Thyroid gland (tissue), 4 donors: Measurements from ENCODE around the gene CNTNAP5. TPM values are rescaled to one million over a fixed set of nuclear protein-coding genes. Genes with fewer than 3 reads are reported as not detected.

Experiments used
- DNase-seq, 2 donors: peaks; one replicate each; pipeline ENCODE4 v3.0.0-alpha.2; 2019
- H3K27ac ChIP-seq, 3 donors: fragments of 200-600 bp; sonication (generic); 1 replicate in 2 of 3; 2 replicates in 1 of 3; pipeline ENCODE4 v1.5.1; 2016 to 2019; ENCODE audit warnings: mild to moderate bottlenecking in 1 of 3, moderate library complexity in 1 of 3
- H3K27me3 ChIP-seq: fragments of 200-600 bp; sonication (generic); one replicate; pipeline ENCODE4 v1.5.1; 2019
- H3K36me3 ChIP-seq, 2 donors: fragments of 200-600 bp; sonication (generic); one replicate each; pipeline ENCODE4 v1.5.1; 2016 to 2019
- H3K4me1 ChIP-seq, 2 donors: fragments of 200-600 bp; sonication (generic); one replicate each; pipeline ENCODE4 v1.5.1; 2017 to 2019
- H3K4me3 ChIP-seq, 3 donors: fragments of 200-600 bp; sonication (generic); replicated peaks in 1 of 3; 1 replicate in 2 of 3; 2 replicates in 1 of 3; pipeline ENCODE4 v1.5.1; 2016; ENCODE audit warnings: mild to moderate bottlenecking in 1 of 3
- H3K9me3 ChIP-seq: fragments of 200-600 bp; sonication (generic); one replicate; pipeline ENCODE4 v1.5.1; 2017
- POLR2A ChIP-seq, 2 donors: fragments of 450-650 bp; IDR thresholded peaks; one replicate each; pipeline ENCODE4 v1.6.1; 2017; ENCODE audit warnings: antibody characterized with exemption in 2 of 2, mild to moderate bottlenecking in 2 of 2, moderate library complexity in 1 of 2
- WGBS, 2 donors: methylation state at CpG; one replicate each; pipeline ENCODE4 v1.1.5; 2017; 5-methylcytosine and 5-hydroxymethylcytosine counted together
- intact Hi-C: fragments of 100-400 bp; cut with DNase I; formaldehyde crosslinking; loops from one replicate; pipeline ENCODE4 v1.15.1; 2023
- total RNA-seq, 4 donors: library from RNA; depleted of rRNA; stranded (reverse); fragments of >200 nt; gene quantifications; one replicate each; pipeline ENCODE4 v1.2.3, GENCODE V29; 2016
- TF ChIP-seq, protein P1 (sequence below), 6 experiments: fragments of 200-600 bp in 3 of 6; fragments of 450-650 bp in 3 of 6; sonication (generic) in 3 of 6; IDR thresholded peaks; one replicate each; pipeline ENCODE4 v1.5.1; 2016 to 2019; ENCODE audit warnings: antibody characterized with exemption in 6 of 6, mild to moderate bottlenecking in 2 of 6, inconsistent platforms in 1 of 6, moderate library complexity in 1 of 6

CNTNAP5 gene
- total RNA-seq, 4 donors from 2014 or later = not detected

DNA sequence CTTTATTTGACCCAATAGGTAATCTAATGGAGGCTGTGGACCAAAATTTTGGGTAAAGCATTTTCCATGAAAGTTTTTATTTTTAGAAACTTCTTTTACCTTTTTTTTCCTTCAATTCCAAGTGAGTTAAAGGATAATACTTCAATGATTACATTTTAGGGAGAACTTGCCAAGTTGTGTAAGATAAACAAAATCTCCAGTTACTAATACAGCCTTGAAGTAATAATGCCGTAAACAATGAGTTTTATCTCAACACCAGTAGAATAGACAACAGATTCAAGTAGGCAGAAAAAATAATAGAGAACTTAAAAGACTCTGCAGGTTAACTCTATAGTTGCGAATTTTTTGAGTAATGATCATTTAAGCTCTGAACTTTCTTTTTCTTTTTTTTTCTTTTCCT, 807.4 kb downstream of the CNTNAP5 start:
- no peaks in the 10 kb centered on the region for H3K27me3 ChIP-seq
- H3K9me3 ChIP-seq = no peaks in the 10 kb centered on the region
- 55 to 73% methylated on average over 2 of the region's 2 CpGs for WGBS, 2 donors
- intact Hi-C loops = no loop called here
- H3K4me1 ChIP-seq = no peaks in the 10 kb centered on the region
- H3K27ac ChIP-seq = no peak overlapping the region
- H3K36me3 ChIP-seq = no peaks in the 10 kb centered on the region
- no peak for TF ChIP-seq POLR2A (IDR thresholded peaks at IDR 0.05)
- TF ChIP-seq, protein P1, sequence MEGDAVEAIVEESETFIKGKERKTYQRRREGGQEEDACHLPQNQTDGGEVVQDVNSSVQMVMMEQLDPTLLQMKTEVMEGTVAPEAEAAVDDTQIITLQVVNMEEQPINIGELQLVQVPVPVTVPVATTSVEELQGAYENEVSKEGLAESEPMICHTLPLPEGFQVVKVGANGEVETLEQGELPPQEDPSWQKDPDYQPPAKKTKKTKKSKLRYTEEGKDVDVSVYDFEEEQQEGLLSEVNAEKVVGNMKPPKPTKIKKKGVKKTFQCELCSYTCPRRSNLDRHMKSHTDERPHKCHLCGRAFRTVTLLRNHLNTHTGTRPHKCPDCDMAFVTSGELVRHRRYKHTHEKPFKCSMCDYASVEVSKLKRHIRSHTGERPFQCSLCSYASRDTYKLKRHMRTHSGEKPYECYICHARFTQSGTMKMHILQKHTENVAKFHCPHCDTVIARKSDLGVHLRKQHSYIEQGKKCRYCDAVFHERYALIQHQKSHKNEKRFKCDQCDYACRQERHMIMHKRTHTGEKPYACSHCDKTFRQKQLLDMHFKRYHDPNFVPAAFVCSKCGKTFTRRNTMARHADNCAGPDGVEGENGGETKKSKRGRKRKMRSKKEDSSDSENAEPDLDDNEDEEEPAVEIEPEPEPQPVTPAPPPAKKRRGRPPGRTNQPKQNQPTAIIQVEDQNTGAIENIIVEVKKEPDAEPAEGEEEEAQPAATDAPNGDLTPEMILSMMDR (IDR thresholded peaks at IDR 0.05) = no peak
- H3K4me3 ChIP-seq = no peak overlapping the region
- no peak for DNase-seq

DNA sequence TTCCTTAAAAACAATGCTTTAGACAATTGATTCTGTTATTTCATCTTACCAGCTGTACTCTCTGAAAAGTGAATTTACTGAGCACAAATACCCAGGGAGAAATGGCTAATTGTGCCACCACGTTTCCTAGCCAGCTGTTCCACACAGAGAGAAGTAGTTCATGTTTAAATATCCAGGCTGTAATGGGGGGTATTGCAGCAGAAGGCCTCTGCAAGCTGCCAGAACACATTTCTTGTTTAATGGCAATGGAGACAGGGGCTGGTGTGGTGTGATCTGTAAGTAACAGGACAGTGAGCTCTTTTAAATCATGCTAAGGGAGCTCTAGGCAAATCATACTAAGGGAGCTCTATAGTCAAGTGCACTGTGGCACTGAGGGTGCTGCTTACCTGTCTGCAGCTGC, 809.2 kb downstream of the CNTNAP5 start:
- WGBS, 2 donors = 40 to 63% methylated on average over 1 of the region's 1 CpG
- H3K27ac ChIP-seq = no peak overlapping the region
- H3K9me3 ChIP-seq = no peaks in the 10 kb centered on the region
- no peak overlapping the region for H3K4me3 ChIP-seq
- no peak for DNase-seq
- no peaks in the 10 kb centered on the region for H3K36me3 ChIP-seq
- intact Hi-C loops = no loop called here
- no peaks in the 10 kb centered on the region for H3K4me1 ChIP-seq
- TF ChIP-seq, protein P1 (IDR thresholded peaks at IDR 0.05) = no peak
- TF ChIP-seq POLR2A (IDR thresholded peaks at IDR 0.05) = no peak
- H3K27me3 ChIP-seq = no peaks in the 10 kb centered on the region

DNA sequence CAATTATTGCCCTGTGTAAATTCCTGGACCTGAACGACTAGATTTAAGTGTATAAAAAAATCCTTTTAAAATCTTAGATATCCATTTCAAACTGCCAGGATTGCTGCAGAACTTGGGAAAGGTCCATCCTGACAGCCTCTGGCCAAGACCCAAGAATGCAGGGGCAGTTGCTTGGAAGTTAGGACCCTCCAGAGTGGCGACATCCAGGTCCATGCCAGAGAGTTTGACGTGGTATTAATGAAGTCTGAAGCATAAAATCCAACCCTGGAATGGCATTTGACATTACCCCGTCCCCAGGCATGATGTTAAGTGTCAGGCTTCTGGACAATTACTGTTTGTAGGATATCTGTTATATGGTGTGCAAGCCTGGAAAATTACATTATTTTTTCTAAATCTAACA, 810.2 kb downstream of the CNTNAP5 start:
- 56 to 77% methylated on average over 4 of the region's 4 CpGs for WGBS, 2 donors
- Histone ChIP-seq H3K4me1 (no peaks in the 10 kb centered on the region), H3K9me3 (no peaks in the 10 kb centered on the region), H3K4me3 (no peak overlapping the region), H3K27ac (no peak overlapping the region), H3K27me3 (no peaks in the 10 kb centered on the region), H3K36me3 (no peaks in the 10 kb centered on the region)
- intact Hi-C loops = no loop called here
- TF ChIP-seq, protein P1 (IDR thresholded peaks at IDR 0.05) = no peak
- no peak for TF ChIP-seq POLR2A (IDR thresholded peaks at IDR 0.05)
- DNase-seq = no peak

DNA sequence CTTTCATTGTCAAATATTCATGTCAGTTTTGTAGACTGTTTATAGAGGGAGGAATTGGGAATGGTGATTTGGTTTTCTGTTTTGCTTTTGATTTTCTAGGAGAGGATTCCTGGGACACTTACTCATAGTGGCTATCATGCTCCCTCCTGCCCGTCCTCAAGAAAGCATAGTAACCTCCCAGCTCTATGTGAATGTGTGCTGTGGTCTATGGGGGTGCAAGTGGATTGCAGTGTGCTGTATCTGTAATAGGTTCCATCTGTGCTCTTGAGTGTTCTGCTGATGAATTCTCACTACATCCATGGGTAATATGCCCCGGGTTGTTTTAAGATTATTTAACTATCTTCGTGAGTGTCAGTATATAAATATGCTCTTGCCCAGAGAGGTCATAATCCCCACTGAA, 811.3 kb downstream of the CNTNAP5 start:
- WGBS, 2 donors = 55 to 65% methylated on average over 3 of the region's 3 CpGs
- intact Hi-C loops = no loop called here
- Histone ChIP-seq H3K36me3 (no peaks in the 10 kb centered on the region), H3K27ac (no peak overlapping the region), H3K4me3 (no peak overlapping the region), H3K4me1 (no peaks in the 10 kb centered on the region), H3K9me3 (no peaks in the 10 kb centered on the region), H3K27me3 (no peaks in the 10 kb centered on the region)
- TF ChIP-seq POLR2A (IDR thresholded peaks at IDR 0.05) = no peak
- TF ChIP-seq, protein P1 (IDR thresholded peaks at IDR 0.05) = no peak
- DNase-seq = no peak

DNA sequence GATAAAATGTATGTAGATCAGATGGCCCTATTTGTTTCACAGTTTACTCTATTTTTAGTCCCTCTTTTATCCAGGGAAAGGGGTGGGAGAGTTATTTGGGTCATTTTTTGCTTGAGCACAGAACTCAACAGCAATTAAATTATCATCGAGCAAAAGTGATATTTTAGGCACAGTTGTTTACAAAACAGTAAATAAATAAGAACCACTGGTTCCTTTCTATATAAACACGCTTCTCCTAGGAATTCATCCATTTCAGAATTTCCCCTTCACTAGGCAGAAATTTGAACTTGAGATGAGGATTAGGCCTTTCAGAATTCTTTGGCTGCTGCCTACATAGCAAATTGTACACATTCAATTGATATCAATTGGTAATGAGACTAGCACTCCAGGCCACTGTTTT, 812.4 kb downstream of the CNTNAP5 start:
- TF ChIP-seq, protein P1 (IDR thresholded peaks at IDR 0.05) = no peak
- TF ChIP-seq POLR2A (IDR thresholded peaks at IDR 0.05) = no peak
- intact Hi-C loops = no loop called here
- no peaks in the 10 kb centered on the region for H3K27me3 ChIP-seq
- H3K27ac ChIP-seq = no peak overlapping the region
- no peaks in the 10 kb centered on the region for H3K4me1 ChIP-seq
- H3K9me3 ChIP-seq = no peaks in the 10 kb centered on the region
- 71 to 80% methylated on average over 2 of the region's 2 CpGs for WGBS, 2 donors
- H3K36me3 ChIP-seq = no peaks in the 10 kb centered on the region
- H3K4me3 ChIP-seq = no peak overlapping the region
- DNase-seq = no peak
